GM12801 (cell line): ENCODE results near the gene DPM1.

Experiments used
- CTCF ChIP-seq: IDR thresholded peaks from one replicate; pipeline ENCODE4 v1.5.1; 2011; ENCODE audit warnings: control low read depth; ENCODE audit not compliant: insufficient read length; ENCODE audit errors: extremely low read depth

The DPM1 gene

GRCh38 chr20:50903353-50904051 is 54.8 kb downstream of the DPM1 start:
- TF ChIP-seq CTCF: no peak

DNA sequence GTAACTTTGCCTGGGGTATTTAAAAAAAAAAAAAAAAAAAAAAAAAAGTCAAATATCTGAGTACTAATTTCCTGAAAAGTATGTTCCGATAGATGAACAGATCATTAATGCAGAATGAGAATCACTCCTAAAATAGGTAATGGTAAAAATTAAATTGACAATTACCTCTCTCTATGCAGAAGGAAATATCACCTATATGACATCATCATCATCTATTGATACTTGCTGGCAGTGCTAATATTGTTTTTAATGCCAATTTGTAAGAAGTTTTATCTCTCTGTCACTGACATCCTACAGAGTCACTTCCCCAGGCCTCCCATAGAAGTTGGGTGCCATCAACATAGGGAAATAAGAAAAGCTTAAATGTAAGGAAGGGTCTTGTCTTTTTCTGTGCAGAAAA is 57.0 kb downstream of the DPM1 start:
- TF ChIP-seq CTCF: no peak

GRCh38 chr20:50900261-50900660 is 58.1 kb downstream of the DPM1 start:
- no peak for TF ChIP-seq CTCF

DNA sequence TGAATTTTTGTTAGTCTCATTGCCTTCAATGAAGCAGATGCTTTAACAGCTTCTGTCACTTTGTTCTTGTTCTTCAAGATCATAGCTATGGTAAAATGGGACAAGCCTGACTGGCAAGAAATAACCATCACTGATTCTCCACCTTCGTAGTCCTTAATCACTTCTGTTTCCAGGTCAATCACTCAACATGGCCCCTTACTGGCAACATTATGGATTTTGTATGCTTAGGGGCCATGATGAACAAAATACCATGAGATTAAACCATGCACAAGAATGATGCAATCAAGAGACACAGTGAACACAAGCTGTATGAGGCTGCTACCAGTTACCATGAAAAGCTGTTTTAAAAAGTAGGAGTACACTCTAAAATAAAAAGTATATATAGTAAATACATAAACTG is 59.9 kb downstream of the DPM1 start:
- TF ChIP-seq CTCF: no peak

DNA sequence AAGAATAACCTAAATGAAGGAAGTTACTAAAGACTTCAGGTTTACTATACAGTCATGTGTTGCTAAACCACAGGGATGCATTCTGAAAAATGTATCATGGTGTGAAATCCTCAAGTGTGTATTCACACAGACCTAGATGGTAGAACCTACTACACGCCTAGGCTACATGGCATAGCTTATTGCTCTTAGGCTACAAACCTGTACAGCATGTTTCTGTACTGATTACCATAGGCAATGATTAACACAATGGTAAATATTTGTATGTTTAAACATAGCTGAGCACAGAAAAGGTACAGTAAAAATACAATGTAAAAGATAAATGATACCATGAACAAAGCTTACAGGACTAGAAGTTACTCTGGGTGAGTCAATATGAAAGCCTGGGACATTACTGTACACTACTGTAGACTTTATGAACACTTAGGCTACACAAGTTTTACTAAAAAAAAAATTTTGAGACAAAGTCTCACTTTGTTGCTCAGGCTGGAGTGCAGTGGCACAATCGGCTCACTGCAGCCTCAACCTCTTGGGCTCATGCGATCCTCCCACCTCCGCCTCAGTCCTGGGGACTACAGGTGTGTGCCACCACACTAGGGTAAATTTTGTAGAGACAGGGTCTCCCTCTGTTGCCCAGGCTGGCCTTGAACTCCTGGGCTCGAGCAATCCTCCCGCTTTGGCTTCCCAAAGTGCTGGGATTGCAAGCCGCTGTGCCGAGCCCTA is 63.1 kb downstream of the DPM1 start:
- no peak for TF ChIP-seq CTCF

GRCh38 chr20:50893620-50894019 is 64.7 kb downstream of the DPM1 start:
- no peak for TF ChIP-seq CTCF

GRCh38 chr20:50892394-50892793 is 65.9 kb downstream of the DPM1 start:
- TF ChIP-seq CTCF: no peak
